ENCODE results near the gene PUS1. TPM values are rescaled to one million over a fixed set of nuclear protein-coding genes. Genes with fewer than 3 reads are reported as not detected.

Gene PUS1
- polyA plus RNA-seq, 4 donors, result 11.6 to 30.0 (median 18.1) TPM

- WGBS, 3 donors, result 84 to 88% (median 87%) methylated on average over 22 of the region's 22 CpGs
- H3K27ac ChIP-seq (ENCODE audit: low read depth in 1 of 3, low read length in 2 of 3), result no peak overlapping the region
- no peak for DNase-seq
- no peaks in the 10 kb centered on the region for H3K4me1 ChIP-seq (ENCODE audit: control insufficient read depth in 3 of 3, insufficient read depth in 2 of 3, low read depth in 1 of 3, low read length in 2 of 3)
- no peaks in the 10 kb centered on the region for H3K9me3 ChIP-seq (ENCODE audit: control insufficient read depth in 2 of 2, insufficient read depth in 1 of 2, low read depth in 1 of 2, low read length in 1 of 2)
- peaks cover 20 to 89% (median 23%) of the 10 kb centered on the region in 3 donors for H3K36me3 ChIP-seq (ENCODE audit: control insufficient read depth in 3 of 3, insufficient read depth in 2 of 3, low read depth in 1 of 3, low read length in 3 of 3)
- no peak for FAIRE-seq
- no peaks in the 10 kb centered on the region for H3K27me3 ChIP-seq (ENCODE audit: control insufficient read depth in 3 of 3, insufficient read depth in 3 of 3, low read length in 3 of 3)
- no peak overlapping the region for H3K4me3 ChIP-seq (ENCODE audit: low read depth in 1 of 3, low read length in 3 of 3)
These were observed 17.1 kb upstream of the PUS1 start for GRCh38 chr12:131911851-131912477.

- H3K27me3 ChIP-seq (ENCODE audit: control insufficient read depth in 3 of 3, insufficient read depth in 3 of 3, low read length in 3 of 3), result no peaks in the 10 kb centered on the region
- no peaks in the 10 kb centered on the region for H3K4me1 ChIP-seq (ENCODE audit: control insufficient read depth in 3 of 3, insufficient read depth in 2 of 3, low read depth in 1 of 3, low read length in 2 of 3)
- no peak for FAIRE-seq
- H3K4me3 ChIP-seq (ENCODE audit: low read depth in 1 of 3, low read length in 3 of 3), result no peak overlapping the region
- H3K27ac ChIP-seq (ENCODE audit: low read depth in 1 of 3, low read length in 2 of 3), result no peak overlapping the region
- no peak for DNase-seq
- 73 to 83% (median 79%) methylated on average over 20 of the region's 20 CpGs for WGBS, 3 donors
- H3K36me3 ChIP-seq (ENCODE audit: control insufficient read depth in 3 of 3, insufficient read depth in 2 of 3, low read depth in 1 of 3, low read length in 3 of 3), result peaks cover 20 to 88% (median 23%) of the 10 kb centered on the region in 3 donors
- H3K9me3 ChIP-seq (ENCODE audit: control insufficient read depth in 2 of 2, insufficient read depth in 1 of 2, low read depth in 1 of 2, low read length in 1 of 2), result no peaks in the 10 kb centered on the region
These were observed 16.4 kb upstream of the PUS1 start for GRCh38 chr12:131912518-131913274.

GRCh38 chr12:131913666-131914065, 15.4 kb upstream of the PUS1 start:
- Histone ChIP-seq H3K27ac (ENCODE audit: low read depth in 1 of 3, low read length in 2 of 3) (no peak overlapping the region), H3K4me1 (ENCODE audit: control insufficient read depth in 3 of 3, insufficient read depth in 2 of 3, low read depth in 1 of 3, low read length in 2 of 3) (no peaks in the 10 kb centered on the region), H3K4me3 (ENCODE audit: low read depth in 1 of 3, low read length in 3 of 3) (no peak overlapping the region), H3K36me3 (ENCODE audit: control insufficient read depth in 3 of 3, insufficient read depth in 2 of 3, low read depth in 1 of 3, low read length in 3 of 3) (peaks cover 20 to 91% (median 23%) of the 10 kb centered on the region in 3 donors), H3K27me3 (ENCODE audit: control insufficient read depth in 3 of 3, insufficient read depth in 3 of 3, low read length in 3 of 3) (no peaks in the 10 kb centered on the region), H3K9me3 (ENCODE audit: control insufficient read depth in 2 of 2, insufficient read depth in 1 of 2, low read depth in 1 of 2, low read length in 1 of 2) (no peaks in the 10 kb centered on the region)
- DNase-seq (no peak), FAIRE-seq (no peak)
- 91 to 97% (median 92%) methylated on average over 5 to 8 of the region's 8 CpGs for WGBS, 3 donors

GRCh38 chr12:131914179-131914702, 14.8 kb upstream of the PUS1 start:
- FAIRE-seq, result no peak
- Histone ChIP-seq H3K4me1 (ENCODE audit: control insufficient read depth in 3 of 3, insufficient read depth in 2 of 3, low read depth in 1 of 3, low read length in 2 of 3) (no peaks in the 10 kb centered on the region), H3K36me3 (ENCODE audit: control insufficient read depth in 3 of 3, insufficient read depth in 2 of 3, low read depth in 1 of 3, low read length in 3 of 3) (peaks cover 17 to 92% (median 22%) of the 10 kb centered on the region in 3 donors), H3K9me3 (ENCODE audit: control insufficient read depth in 2 of 2, insufficient read depth in 1 of 2, low read depth in 1 of 2, low read length in 1 of 2) (no peaks in the 10 kb centered on the region), H3K27me3 (ENCODE audit: control insufficient read depth in 3 of 3, insufficient read depth in 3 of 3, low read length in 3 of 3) (no peaks in the 10 kb centered on the region), H3K27ac (ENCODE audit: low read depth in 1 of 3, low read length in 2 of 3) (no peak overlapping the region), H3K4me3 (ENCODE audit: low read depth in 1 of 3, low read length in 3 of 3) (no peak overlapping the region)
- no peak for DNase-seq
- WGBS, 3 donors, result 93 to 97% (median 95%) methylated on average over 14 of the region's 14 CpGs

GRCh38 chr12:131915000-131915689, 13.9 kb upstream of the PUS1 start:
- no peaks in the 10 kb centered on the region for H3K9me3 ChIP-seq (ENCODE audit: control insufficient read depth in 2 of 2, insufficient read depth in 1 of 2, low read depth in 1 of 2, low read length in 1 of 2)
- H3K4me3 ChIP-seq (ENCODE audit: low read depth in 1 of 3, low read length in 3 of 3), result no peak overlapping the region
- no peak overlapping the region for H3K27ac ChIP-seq (ENCODE audit: low read depth in 1 of 3, low read length in 2 of 3)
- FAIRE-seq (no peak), DNase-seq (no peak)
- H3K27me3 ChIP-seq (ENCODE audit: control insufficient read depth in 3 of 3, insufficient read depth in 3 of 3, low read length in 3 of 3), result no peaks in the 10 kb centered on the region
- H3K36me3 ChIP-seq (ENCODE audit: control insufficient read depth in 3 of 3, insufficient read depth in 2 of 3, low read depth in 1 of 3, low read length in 3 of 3), result peaks cover 12 to 92% (median 14%) of the 10 kb centered on the region in 3 donors
- H3K4me1 ChIP-seq (ENCODE audit: control insufficient read depth in 3 of 3, insufficient read depth in 2 of 3, low read depth in 1 of 3, low read length in 2 of 3), result no peaks in the 10 kb centered on the region
- WGBS, 3 donors, result 92 to 96% (median 94%) methylated on average over 19 to 20 of the region's 20 CpGs

- Histone ChIP-seq H3K27me3 (ENCODE audit: control insufficient read depth in 3 of 3, insufficient read depth in 3 of 3, low read length in 3 of 3) (no peaks in the 10 kb centered on the region), H3K27ac (ENCODE audit: low read depth in 1 of 3, low read length in 2 of 3) (no peak overlapping the region), H3K36me3 (ENCODE audit: control insufficient read depth in 3 of 3, insufficient read depth in 2 of 3, low read depth in 1 of 3, low read length in 3 of 3) (peaks cover 12 to 92% (median 12%) of the 10 kb centered on the region in 3 donors), H3K4me3 (ENCODE audit: low read depth in 1 of 3, low read length in 3 of 3) (no peak overlapping the region), H3K9me3 (ENCODE audit: control insufficient read depth in 2 of 2, insufficient read depth in 1 of 2, low read depth in 1 of 2, low read length in 1 of 2) (no peaks in the 10 kb centered on the region), H3K4me1 (ENCODE audit: control insufficient read depth in 3 of 3, insufficient read depth in 2 of 3, low read depth in 1 of 3, low read length in 2 of 3) (no peaks in the 10 kb centered on the region)
- DNase-seq, result no peak
- FAIRE-seq, result no peak
- WGBS, 3 donors, result 95 to 96% (median 95%) methylated on average over 18 to 21 of the region's 21 CpGs
These were observed 13.3 kb upstream of the PUS1 start for GRCh38 chr12:131915823-131916222.

GRCh38 chr12:131916306-131917138, 12.6 kb upstream of the PUS1 start:
- FAIRE-seq, result no peak
- no peak overlapping the region for H3K27ac ChIP-seq (ENCODE audit: low read depth in 1 of 3, low read length in 2 of 3)

More at GRCh38 chr12:131916306-131917138, 12.6 kb upstream of the PUS1 start:
- no peak for DNase-seq
- Histone ChIP-seq H3K4me1 (ENCODE audit: control insufficient read depth in 3 of 3, insufficient read depth in 2 of 3, low read depth in 1 of 3, low read length in 2 of 3) (no peaks in the 10 kb centered on the region), H3K4me3 (ENCODE audit: low read depth in 1 of 3, low read length in 3 of 3) (no peak overlapping the region), H3K36me3 (ENCODE audit: control insufficient read depth in 3 of 3, insufficient read depth in 2 of 3, low read depth in 1 of 3, low read length in 3 of 3) (peaks cover 12 to 92% (median 12%) of the 10 kb centered on the region in 3 donors), H3K9me3 (ENCODE audit: control insufficient read depth in 2 of 2, insufficient read depth in 1 of 2, low read depth in 1 of 2, low read length in 1 of 2) (no peaks in the 10 kb centered on the region), H3K27me3 (ENCODE audit: control insufficient read depth in 3 of 3, insufficient read depth in 3 of 3, low read length in 3 of 3) (no peaks in the 10 kb centered on the region)
- WGBS, 3 donors, result 92 to 94% (median 93%) methylated on average over 34 to 36 of the region's 36 CpGs

All from small intestine (tissue), 7 donors.